HG03025 (cell line): ENCODE measurements around the gene CST7.

Experiments used
- ATAC-seq: cut with Tn5 transposase; IDR thresholded peaks from one replicate; pipeline ENCODE4 v1.9.1; 2021; ENCODE audit warnings: mild to moderate bottlenecking, moderate library complexity; ENCODE audit not compliant: unreplicated experiment, low FRiP score

Gene CST7

DNA sequence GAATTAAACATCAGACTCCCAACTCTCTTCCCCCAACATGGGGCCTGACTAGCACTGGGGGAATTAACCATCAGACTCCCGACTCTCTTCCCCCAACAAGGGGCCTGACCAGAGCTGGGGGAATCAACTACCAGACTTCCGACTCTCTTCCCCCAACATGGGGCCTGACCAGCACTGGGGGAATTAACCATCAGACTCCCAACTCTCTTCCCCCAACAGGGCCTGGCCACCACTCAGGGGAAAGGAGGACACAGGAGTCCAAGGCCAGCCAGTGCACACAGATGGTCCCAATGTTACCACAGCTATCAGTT, 13.1 kb downstream of the CST7 start:
- no peak for ATAC-seq

GRCh38 chr20:24962510-24962909, 13.4 kb downstream of the CST7 start:
- no peak for ATAC-seq

- ATAC-seq = no peak
Observed at GRCh38 chr20:24963672-24964505, 14.8 kb downstream of the CST7 start.

DNA sequence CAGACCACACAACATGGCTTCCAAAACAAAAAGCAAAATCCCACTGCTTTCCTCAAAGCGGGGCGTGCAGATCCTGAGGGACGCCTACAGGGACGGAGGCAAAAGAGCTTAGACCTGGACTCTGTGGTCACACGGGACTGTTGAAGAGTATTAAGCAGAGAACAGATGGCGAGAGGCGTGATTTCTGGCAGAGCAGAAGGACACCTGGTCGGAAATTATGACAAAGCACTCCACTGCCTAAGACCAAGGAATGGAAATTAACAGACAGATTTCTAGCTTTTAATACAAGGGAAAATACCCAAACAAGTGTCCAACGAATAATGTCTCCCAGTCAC, 15.4 kb downstream of the CST7 start:
- ATAC-seq = no peak

DNA sequence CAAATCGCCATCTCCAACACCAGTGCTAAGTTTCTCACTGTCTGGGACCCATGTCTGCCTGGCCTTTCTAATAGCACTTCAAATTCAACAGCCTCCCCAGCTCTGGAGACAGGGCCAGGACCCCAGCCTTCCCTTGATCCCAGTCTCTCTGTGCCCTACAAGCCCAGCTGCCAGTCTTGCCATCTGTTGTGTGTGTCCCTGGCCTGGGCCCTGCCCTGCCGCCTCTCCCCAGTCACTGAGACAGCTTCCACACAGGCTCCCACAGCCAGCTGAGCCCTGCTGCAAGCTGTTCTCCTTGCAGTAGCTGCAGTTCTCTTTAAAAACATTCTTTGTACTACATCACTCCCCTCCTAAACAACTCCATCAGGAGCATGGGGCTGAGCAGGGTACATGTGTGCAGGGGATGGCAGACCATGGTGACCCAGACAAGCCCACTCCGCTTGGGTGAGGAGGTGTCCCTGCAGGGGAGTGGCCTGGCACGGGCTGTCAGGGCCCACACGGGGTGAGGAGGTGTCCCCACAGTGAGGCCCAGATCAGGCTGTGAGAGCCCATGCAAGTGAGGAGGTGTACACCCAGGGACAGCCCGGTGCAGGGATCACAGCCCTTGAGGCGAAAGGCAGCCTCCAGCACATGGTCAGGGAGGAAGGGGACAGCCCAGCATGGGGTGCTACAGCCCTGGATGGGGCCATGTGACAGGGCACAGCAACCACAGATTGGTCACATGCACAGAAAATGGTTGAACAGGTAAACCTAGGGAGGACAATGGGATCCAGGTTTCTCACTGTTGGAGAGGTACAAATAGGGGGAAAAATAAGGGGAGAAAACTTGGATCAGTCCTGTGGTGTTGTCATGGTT, 16.2 kb downstream of the CST7 start:
- no peak for ATAC-seq

- no peak for ATAC-seq
Observed at GRCh38 chr20:24966317-24967012, 17.4 kb downstream of the CST7 start.

- ATAC-seq = no peak
Observed at GRCh38 chr20:24968278-24968800, 19.3 kb downstream of the CST7 start.

DNA sequence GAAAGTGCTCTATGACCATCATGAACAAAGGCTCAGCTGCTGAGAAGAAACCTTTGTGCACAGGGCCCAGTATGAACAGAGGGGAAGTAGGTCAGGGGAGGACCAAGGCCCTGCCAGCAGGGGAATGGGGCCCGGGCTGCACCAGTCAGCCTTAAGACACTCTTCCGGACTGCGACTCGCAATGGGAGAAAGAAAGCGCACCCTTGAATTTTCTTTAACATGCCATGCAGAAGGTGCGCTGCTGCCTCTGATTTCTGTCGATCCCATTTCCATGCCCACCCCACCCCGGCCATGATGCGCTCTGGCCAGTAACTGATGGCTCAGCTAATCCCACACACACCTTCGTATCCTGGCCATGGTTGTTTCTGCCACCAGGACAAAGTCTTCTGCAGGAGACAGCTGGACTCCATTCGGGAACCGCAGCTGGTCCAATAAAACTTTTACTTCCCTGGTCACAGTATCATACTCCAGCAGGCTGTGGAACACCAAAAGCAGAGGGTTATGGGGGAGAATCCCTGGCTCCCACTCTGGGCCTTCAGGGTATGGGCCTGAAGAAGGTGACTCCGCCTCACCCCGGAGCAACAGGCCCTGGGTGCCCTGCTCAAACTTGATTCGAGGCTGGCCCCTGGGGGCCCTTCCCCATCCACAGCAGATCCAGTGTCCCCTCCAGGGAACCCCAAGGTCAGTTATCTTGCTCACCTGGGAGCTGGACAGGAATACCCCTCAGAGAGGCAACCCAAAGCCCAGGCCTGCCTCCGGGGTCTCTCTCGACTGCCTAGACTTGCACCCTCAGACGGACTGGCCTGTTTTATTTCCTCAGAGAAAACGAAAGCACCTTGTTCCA, 20.3 kb downstream of the CST7 start:
- no peak for ATAC-seq

DNA sequence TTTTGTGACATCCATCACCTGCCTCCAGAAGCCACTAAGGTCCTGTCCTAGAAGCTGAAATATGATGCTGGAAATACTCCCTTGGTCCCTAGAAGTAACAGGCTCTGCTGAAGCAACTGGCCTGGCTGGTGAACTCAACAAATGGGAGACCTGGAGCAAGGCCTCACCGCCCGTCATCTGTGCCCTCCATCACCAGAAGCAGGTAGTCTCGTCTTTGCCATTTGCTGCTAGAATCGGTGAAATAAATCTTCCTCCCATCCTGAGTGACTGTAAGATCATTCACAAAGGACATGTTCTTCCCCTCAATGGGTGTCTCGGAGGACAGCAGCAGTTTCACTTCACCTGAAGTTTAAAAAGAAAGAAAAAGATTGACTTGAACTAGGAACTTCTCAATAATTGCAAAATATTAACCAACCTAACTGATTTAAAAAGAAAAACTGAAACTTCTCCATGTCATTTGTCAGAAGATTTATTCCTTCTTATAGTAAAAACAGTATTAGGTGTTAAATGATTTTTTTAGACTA, 21.0 kb downstream of the CST7 start:
- no peak for ATAC-seq

DNA sequence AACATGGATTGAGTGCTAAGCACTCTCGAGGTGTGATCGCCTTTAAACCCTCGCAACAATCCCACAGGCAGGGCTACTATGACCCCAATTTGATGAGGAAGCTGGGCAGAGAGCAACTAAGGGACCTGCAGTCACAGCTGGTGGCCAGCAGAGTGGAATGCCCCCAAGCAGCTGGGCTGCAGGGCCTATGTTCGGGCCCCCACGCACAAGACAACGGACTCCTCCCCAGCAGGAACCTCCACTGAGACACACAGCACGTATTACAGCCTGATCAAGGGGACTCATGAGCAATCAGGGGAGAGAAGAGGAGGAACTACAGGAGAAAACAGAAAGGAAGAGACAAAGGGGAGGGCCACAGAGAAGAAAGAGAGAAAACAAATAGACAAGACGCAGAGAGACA, 21.7 kb downstream of the CST7 start:
- no peak for ATAC-seq

DNA sequence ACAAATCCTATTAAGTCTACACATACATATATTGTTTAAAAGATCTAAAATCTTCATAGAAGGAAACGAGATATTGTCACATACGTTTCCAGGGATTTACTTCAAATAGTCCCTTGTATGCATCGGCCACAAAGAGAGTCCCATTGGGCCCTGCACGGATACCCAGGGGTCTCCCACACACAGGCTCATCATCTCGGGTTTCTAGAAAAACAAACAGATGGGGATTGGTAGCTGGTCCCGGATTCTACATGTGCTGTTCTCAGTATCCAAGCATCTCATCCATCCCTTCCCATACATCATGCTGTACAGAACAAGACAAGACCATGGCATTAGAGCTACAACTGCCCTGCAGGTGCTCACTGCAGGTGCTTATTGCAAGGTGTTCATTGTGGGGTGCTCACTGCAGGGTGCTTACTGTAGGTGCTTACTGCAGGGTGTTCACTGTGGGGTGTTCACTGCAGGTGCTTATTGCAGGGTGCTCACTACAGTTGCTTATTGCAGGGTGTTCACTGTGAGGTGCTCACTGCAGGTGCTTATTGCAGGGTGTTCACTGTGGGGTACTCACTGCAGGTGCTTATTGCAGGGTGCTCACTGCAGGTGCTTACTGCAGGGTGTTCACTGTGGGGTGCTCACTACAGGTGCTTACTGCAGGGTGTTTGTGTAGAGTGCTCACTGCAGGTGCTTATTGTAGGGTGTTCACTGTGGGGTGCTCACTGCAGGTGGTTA, 22.5 kb downstream of the CST7 start:
- ATAC-seq = no peak

GRCh38 chr20:24972341-24972740, 23.3 kb downstream of the CST7 start:
- no peak for ATAC-seq

DNA sequence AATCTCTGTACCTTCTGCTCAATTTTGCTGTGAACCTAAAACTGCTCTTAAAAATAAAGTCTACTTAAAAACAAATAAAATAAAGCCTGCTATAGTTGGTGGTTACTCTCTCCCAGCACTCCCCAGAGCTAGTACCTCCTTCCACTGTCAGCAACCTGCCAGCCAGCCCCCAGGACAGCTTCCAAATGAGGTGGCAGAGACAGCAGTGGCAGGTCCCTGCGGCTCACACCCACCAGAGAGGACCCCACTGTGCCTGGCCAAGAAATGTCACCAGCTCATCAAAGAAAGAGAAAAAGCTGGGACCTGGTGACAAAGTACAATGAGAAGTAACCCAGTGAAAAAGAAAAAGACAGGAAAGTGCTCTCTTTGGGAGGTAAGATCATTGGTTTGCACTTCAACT, 28.3 kb downstream of the CST7 start:
- ATAC-seq = no peak

DNA sequence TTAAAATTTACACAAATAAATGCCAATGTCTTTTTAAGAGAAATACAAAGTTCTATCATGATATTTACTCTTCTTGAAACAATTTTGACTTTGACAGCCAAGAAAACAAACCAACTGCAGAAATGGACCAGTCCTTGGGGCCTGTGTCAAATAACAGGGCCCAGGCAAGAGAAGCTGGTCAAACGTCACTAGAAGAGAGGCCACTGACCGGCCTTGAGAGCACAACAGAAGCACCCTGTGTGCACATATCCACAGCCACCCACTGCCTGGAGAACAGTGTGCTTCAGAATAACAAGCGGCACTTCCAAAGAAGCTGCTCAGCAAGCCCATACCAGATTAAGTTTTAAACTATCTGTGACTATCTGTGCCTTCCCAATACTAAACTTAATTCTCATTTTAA, 28.7 kb downstream of the CST7 start:
- ATAC-seq = no peak

DNA sequence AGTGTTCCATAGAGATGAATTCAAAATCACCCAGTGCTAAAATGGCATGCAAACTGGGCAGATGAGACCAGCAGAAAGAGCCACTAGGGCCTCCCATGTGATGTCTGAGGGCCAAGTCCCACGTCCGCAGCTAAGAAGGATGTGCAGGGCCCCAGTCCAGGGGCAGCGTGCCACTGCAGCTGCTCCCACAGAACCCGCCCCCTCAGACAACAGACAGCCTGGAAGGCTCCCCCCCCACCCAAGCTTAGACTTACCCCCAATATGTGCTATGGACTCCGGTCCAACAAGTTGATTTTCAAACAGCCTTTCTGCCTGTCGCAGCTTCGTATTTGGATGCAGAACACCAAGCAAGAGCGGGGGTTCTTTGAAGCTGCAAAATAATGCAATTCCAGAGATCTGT, 29.4 kb downstream of the CST7 start:
- no peak for ATAC-seq

GRCh38 chr20:24979036-24979960, 30.2 kb downstream of the CST7 start:
- no peak for ATAC-seq

DNA sequence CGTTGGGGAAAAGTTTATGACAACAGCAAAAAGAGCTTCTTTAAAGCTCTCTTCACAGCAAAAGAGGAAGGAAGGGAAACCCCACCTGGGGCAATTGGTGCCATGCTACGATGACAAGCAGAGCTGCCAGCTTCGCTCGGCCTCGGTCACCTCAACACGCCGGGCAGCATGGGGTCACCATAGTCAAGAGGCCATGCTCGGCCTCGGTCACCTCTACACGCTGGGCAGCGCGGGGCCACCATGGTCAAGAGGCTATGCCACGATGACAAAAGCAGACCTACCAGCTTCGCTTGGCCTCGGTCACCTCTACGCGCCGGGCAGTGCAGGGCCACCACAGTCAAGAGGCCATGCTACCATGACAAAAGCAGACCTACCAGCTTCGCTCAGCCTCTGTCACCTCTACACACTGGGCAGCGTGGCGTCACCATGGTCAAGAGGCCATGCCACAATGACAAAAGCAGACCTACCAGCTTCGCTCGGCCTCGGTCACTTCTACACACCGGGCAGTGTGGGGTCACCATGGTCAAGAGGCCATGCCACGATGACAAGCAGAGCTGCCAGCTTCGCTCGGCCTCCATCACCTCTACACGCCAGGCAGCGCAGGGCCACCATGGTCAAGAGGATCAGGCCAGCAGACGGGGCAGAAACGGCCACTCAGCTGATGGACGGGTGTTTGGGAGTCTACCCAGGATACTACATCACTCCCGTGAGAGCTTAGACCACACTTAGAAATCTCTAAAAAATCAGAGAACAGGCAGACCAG, 31.4 kb downstream of the CST7 start:
- ATAC-seq = no peak

- no peak for ATAC-seq
Observed at GRCh38 chr20:24981282-24981681, 32.2 kb downstream of the CST7 start.
